ENCODE results near the gene IGSF8.

The IGSF8 gene

GRCh38 chr1:160104486-160104885 is 6.1 kb upstream of the IGSF8 start:
- no peak for DNase-seq (ENCODE audit: low read depth)

- DNase-seq (ENCODE audit: low read depth), result no peak
Observed at GRCh38 chr1:160103658-160104408, 5.4 kb upstream of the IGSF8 start.

- DNase-seq (ENCODE audit: low read depth), result no peak
Observed at GRCh38 chr1:160101717-160102522, 3.5 kb upstream of the IGSF8 start.

DNA sequence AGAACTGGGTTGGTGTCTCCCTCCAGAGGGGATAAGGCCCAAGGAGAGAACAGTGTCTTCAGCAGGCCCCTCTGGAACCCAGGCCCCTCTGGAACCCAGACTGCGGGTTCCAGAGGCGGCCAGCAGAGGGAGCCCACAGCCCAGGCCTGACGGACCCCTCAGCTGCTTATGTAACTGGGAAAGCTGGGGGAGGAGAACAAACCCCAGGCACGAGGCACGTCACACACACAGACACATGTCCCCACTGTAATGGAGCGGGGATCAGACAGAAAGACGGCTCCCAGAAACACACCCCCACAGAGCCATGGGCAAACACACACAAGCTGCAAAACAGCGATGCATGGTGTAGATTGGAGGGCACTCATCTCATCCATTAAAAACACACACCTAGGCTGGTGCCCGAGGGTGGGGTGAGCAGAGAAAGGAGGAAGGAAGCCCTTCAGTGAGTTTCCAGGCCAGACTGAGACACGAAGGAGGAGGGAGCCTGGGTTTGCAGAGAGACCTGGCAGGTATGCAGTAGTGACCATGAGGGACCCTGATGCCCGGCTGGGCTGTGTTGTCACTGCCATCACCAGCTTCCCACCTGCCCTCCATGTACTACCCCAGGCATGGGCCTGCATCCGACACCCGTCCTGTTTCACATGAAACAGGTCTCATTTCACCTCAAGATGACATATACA is 2.8 kb upstream of the IGSF8 start:
- no peak for DNase-seq (ENCODE audit: low read depth)

DNA sequence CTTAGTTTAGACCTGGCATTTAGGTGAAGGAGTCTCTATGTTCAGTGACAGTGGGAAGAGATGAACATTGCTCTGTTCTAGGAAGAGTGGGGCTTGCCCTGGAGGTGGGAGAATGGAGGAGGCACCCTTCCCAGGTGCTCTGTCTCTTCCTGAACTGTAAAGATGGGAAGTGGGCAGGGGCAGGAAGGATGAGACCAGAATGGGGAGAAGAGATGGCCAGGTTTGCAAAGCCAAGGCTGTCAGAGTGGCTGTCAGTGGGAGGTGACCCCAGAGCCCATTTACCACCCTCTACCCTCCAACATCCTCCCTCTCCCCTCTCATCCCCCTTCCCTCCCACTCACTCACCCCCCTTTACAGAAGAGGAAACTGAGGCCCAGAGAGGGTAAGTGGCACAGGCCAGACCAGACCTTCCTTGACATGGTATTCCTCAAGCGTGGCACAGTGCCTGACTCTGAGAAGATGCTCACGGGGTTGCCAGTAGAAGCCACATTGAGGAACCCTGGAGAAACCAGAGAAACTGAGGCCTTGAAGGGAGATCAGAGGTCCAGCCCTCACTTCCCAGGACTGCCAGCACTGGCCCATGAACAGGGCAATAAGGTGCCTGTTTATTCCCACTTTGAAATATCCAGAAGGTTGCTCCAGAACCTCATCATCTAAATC is 1.4 kb upstream of the IGSF8 start:
- DNase-seq (ENCODE audit: low read depth), result no peak

DNA sequence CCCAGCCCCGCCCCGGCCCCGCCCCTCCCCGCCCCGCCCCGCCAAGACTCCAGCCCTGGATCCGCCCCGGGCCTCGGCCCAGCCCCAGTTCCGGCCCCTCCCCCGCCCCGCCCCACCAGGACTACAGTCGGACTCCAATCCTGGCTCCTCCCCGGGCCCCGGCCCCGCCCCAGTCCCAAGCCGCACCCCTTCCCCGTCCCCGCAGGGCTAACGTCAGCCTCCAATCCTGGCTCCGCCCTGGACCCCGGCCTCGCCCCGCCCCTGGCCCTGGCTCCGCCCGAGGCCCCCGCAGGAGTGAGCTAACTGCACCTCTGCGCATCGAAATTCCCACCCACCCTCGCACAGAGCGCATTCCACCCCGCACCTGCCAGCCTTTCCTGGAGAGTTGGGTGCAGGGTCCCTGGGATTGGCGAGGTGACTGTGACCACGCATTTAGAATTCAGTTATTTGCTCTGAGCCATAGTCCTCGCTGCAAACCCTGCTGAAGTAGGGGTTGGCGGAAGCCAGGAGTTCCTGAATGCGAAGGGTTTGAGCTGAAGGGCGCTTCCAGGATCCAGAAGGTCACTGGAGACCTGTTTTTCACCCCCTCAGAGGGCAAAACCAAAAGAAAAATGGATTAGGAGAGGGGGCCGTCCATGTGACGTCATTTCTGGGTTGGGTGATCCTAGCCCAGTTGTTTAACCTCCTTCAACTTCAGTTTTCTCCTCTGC is 588 bp upstream of the IGSF8 start:
- DNase-seq (ENCODE audit: low read depth), result peak; percentile 55

- no peak for DNase-seq (ENCODE audit: low read depth)
Observed at GRCh38 chr1:160097151-160097910, 1.1 kb downstream of the IGSF8 start.

DNA sequence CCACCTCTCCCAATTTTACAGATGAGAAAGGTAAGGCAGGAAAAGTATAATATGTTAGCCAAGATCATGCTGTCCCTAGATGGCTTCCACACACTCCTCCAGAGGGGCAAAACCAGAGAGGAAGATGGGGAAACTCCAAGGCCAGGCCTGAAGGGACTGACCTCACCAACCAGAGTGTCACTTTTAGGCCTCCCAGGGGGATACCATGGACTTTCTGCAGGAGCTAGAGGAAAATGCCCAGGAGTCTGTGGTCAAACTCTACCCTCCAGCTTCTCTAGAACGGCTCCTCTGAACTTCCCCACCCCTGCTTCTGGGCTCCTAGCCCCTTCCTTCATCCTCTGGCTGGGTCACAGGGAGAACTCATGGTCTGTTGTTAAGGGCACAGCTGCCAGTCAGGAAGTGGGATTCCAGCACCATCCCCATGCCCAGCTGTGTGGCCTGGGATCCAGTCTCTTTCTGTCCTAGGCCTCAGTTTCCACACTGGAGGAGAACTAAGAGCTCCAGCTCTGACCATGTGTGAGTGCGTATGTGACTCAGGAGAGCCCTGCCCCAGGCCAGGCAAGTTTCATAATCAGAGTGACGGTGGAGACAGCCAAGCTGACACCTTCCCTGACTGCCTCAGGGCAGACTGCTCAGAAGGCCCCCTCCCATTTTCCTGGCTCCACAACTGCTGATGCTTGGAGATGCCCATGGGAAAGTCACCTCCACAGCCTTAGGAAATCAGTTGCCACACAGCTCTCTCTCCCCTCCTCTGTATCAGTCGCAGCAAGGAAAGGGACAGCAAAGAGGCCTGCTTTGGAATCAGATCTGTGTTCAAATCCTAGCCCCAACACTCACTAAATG is 1.9 kb downstream of the IGSF8 start:
- DNase-seq (ENCODE audit: low read depth), result no peak

DNA sequence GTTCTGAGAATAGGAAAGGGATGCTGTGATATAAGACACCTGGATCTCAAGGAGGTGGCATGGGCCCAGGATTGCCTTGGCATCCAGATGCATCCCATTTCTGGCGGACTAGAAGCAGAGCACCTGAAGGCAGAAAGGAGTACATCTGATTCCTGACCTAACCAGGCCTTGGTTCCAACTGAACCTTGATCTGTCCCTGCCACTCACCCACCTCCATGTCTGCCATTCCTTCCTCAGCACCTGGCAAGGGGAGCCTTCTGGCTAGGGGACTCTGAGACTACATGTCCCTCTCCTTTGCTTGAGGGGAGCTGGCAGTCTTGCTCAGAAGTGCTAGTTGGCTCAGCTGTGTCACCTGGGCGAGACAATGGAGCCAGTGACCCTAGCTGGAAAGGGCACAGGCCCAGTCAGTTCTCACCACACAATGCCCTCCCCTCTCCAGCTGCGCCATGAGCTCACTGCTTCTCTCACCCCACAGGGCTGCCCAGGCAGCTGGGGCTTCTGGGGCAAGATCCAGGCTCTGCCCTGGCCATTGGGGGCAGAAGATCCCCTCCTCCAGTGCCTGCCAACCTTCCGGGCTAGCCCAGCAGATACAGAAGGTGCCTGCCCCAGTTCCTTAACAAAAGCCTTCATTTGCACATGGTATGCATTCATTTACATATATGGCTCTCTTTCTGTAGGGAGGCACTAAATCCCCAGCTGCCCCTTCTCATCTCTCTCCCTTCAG is 2.9 kb downstream of the IGSF8 start:
- no peak for DNase-seq (ENCODE audit: low read depth)

DNA sequence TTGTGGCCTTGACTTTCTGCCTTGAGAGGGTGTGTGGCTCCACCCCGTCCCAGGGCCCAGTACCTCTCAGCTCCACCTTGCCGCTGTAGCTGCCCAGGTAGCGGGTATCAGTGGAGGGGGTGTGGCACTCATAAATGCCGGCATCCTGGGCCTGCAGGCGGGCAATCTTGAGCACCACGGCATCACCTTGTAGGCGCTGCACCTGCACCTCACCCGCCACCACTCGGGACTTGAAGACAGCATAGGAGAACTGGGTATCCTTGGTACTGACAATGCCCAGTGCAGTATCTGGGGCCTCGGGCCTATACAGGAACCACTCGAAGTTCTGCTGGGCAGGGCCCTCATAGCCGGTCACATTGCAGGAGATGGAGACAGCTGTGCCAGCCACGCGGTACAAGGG is 3.6 kb downstream of the IGSF8 start:
- DNase-seq (ENCODE audit: low read depth), result no peak

DNA sequence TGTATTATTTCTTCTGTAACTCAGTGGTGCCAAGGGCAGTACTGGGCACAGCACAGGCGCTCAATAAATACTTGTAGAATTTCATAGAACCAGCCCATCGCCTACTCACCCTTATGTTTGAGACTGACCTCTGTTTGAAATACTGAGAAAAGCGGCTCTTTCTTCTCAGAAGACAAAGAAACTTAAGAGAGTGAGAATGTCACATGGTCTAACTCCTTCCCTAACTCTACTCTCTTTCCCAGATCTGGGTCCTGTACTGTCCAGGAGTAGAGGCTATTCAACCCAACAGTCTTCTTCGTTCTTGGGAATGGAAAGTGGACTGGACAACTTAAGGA is 4.2 kb downstream of the IGSF8 start:
- DNase-seq (ENCODE audit: low read depth), result no peak

DNA sequence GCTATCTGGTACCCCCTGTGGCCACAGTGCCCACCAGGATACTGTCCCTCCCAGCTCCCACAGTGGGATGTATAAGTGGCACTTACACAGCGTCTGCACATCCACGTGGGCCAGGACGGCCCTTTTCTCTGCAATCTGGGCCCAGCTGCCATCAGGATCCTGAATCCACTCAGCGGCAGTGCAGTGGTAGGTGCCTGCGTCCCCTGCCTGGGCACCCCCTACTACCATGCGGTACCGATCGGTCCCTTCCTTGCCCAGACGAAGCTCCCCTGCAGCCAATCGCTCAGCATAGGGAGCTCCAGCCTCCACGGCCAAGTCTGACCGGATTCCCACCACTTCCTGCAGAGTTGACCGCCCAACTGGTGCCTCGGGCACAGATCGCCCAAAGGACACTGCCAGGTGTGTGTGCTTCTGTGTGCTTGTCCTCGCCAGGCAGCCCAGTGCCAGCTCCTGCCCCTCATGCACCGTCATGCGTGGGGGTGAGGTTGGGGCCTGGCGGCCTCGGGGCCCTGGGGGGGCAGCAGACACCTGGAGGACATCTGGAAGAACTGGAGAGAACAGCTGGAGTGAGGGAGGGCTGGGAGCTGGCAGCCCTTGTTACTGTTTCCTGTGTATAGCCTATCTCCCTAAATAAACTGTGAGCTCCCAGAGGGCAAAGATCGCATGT is 4.7 kb downstream of the IGSF8 start:
- DNase-seq (ENCODE audit: low read depth), result no peak

DNA sequence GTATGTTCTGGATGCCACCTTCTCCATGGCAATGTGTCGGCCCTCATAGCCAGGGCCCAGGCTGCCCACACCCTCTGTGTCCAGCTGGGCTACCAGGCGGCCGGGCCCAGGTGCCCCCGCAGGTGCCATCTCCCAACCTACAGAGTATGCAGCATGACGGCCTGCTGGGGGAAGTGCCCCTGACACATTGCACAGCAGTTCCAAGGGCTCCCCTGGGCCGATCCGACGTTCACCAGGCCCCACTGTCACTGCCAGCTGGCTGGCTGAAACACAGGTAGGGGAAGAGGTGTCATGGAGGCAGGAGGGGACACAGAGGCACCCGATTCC is 5.4 kb downstream of the IGSF8 start:
- DNase-seq (ENCODE audit: low read depth), result no peak

DNA sequence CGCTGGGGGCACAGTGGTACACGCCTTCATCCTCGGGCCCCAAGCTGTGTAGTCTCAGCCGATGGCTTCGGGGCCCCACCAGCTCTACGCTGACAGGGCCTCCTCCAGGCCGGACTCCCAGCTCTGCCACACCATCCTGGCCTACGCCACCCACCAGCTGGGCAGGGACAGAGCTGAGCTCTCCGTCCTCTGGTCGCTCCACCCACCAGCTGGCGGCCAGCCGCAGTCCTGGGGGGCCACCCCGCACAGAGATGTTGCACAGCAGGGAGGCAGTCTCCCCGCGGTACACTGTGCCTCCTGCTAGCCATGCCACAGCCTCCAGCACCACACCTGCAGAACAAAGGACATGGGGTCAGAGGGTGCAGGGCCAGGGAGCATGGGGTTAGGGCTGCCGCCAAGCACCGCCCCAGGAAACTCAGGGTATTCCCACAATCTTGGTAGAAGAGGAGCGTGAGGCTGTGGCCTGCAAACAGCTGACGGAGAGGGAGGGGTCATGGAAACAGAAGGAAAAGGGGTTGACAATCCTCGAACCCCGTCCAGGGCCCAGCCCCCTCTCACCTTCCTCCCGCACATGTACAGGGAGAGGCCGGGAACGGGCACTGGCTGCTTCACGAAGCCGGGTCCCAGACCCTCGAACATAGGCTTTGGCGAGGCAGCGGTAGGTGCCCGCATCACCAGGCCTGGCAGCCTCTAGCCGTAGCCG is 5.9 kb downstream of the IGSF8 start:
- no peak for DNase-seq (ENCODE audit: low read depth)

DNA sequence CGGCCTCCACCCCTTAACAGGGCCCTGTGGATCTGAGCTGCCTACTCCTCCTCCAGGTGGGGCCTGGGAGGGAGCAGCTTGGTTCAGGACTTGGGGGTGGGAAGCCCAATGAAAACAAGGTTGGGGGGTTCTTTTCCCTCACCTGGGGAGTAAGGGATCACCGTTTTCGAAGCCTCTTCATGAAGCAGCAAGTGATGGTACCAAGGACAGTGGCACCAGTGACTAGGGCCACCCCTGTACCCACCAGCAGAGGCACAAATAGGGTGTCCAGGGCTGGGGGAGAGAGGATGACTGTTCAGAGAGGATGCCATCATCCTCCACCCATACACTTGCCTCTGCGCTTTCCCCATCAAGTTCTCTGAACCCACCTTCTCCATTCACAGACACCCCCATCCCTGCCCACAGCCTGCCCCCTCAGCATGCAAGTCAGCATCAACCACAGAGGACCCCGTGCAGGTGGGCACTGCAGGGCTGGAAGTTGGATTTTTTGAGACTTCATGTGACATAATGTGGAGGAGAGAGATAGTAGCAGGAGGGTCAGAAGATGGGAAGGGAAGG is 6.7 kb downstream of the IGSF8 start:
- DNase-seq (ENCODE audit: low read depth), result no peak

- no peak for DNase-seq (ENCODE audit: low read depth)
Observed at GRCh38 chr1:160090760-160091159, 7.7 kb downstream of the IGSF8 start.

- DNase-seq (ENCODE audit: low read depth), result no peak
Observed at GRCh38 chr1:160089883-160090282, 8.5 kb downstream of the IGSF8 start.

DNA sequence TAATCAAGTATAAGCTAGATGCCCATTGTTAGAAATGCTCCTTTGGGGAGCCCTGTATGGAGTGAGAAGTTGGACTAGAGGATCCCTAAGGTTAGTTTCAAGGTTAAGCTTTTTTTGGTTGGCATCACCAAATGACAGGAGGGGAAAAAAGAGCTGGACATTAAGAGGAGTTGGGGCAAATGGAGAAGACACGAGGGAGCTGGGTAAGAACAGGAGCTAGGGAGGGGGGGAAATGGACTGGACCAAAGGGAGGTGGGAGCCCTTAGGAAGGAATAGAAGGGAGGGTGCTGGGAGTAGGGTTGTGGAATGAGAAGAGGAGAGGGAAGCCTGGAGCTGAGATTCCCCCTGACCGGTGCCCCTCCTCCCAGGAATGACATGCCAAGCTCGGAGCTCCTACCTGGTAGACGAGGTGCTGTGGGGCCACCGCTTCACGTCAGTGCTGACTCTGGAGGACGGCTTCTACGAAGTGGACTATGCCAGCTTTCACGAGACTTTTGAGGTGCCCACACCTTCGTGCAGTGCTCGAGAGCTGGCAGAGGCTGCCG is 11.2 kb downstream of the IGSF8 start:
- no peak for DNase-seq (ENCODE audit: low read depth)
